ENCODE data around the gene DNAJC1.
"Not testable (repeated sequence)": the region's sequence is repeated elsewhere in the genome, so short reads cannot be mapped to it uniquely, and the experiment has no call there.

DNAJC1 gene

GRCh38 chr10:21910798-21911197 lies 92.7 kb downstream of the DNAJC1 start:
- in situ Hi-C loops (cut with MboI; ENCODE audit: low sequenced_read_pairs), result no loop called here

- in situ Hi-C loops (cut with MboI; ENCODE audit: low sequenced_read_pairs), result no loop called here
These were observed 96.1 kb downstream of the DNAJC1 start for GRCh38 chr10:21907436-21907835.

- in situ Hi-C loops (cut with MboI; ENCODE audit: low sequenced_read_pairs), result no loop called here
These were observed 98.6 kb downstream of the DNAJC1 start for GRCh38 chr10:21904930-21905329.

DNA sequence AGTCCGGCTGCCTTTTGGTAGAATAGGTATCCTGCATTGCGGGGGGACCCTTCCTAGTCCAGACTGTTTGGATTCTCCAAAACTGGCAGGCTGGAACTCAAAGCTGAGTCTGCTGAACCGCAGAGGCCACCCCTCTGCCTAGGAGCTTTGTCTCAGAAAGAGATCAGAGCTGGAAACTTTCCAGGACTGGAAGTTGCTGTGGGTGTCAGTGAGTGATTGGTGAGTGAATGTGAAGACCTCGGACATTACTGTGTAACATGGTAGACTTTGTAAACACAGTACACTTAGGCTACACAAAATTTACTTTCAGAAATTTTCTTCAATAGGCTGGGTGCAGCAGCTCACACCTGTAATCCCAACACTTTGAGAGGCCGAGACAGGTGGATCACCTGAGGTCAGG lies 103.8 kb downstream of the DNAJC1 start:
- in situ Hi-C loops (cut with MboI; ENCODE audit: low sequenced_read_pairs), result no loop called here

DNA sequence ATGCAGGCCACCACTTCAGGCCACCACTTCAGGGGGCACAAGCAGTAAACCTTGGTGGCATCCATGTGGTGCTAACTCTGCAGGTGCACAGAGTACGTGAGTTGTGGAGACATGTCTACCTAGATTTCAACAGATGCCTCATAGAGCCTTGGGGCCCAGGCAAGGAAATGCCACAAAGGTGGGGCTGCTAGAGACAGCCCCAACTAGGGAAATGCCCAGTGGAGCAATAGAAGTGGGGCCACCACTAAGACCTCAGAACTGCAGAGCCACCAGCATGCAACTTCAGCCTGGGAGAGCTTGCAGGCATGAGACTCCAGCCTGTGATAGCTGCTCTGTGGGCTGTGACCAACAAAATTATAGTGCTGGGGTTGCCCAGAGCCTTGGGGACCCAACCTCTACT lies 107.6 kb downstream of the DNAJC1 start:
- in situ Hi-C loops (cut with MboI; ENCODE audit: low sequenced_read_pairs), result no loop called here

GRCh38 chr10:21894648-21895342 lies 108.7 kb downstream of the DNAJC1 start:
- in situ Hi-C loops (cut with MboI; ENCODE audit: low sequenced_read_pairs), result no loop called here

GRCh38 chr10:21891439-21891838 lies 112.1 kb downstream of the DNAJC1 start:
- in situ Hi-C loops (cut with MboI; ENCODE audit: low sequenced_read_pairs), result no loop called here

DNA sequence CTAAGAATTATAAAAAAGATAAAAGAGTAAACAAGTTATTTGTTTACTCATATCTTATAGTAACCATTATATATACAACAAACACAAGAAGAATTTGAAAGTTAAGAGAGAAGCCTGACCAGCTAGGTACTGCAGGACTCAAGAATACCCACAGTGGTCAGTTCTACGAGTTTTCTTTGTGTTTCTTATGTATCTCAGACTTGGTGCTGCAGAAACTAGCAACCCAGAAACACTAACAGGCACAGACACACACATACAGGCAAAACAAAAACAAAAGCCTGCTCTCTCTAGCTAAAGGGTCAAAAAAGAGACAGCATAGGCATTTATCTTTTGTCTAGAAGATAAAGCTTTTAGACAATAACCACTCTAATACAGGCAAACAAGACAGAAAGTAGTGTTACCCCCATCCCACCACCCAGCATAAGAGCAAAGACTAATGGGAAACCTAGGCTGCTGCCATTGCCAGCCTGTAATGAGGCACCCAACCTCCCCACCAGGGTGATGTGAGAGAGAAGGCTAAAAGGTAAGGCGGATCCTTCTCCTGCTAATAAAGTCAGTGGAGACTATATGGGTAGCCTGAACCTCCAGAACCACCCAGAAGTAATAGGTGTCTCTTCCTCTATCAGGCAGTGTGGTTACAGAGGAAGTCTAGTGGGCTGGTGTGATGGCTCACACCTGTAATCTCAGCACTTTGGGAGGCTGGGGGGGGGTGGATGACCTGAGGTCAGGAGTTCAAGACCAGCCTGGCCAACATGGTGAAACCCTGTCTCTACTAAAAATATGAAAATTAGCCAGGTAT lies 113.9 kb downstream of the DNAJC1 start:
- in situ Hi-C loops (cut with MboI; ENCODE audit: low sequenced_read_pairs), result no loop called here

DNA sequence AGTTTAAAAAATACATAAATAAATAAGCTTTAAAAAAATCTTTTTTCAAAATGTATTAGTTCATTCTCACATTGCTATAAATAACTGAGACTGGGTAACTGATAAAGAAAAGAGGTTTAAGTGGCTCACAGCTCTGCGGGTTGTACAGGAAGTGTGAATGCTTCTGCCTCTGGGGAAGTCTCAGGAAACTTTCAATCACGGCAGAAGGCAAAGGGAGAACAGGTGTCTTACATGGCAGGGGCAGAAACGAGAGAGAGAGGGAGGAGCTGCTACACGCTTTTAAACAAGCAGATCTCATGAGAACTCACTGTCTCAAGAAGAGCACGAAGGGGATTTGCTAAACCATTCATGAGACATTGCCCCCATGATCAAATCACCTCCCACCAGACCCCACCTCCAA lies 114.6 kb downstream of the DNAJC1 start:
- in situ Hi-C loops (cut with MboI; ENCODE audit: low sequenced_read_pairs), result no loop called here

DNA sequence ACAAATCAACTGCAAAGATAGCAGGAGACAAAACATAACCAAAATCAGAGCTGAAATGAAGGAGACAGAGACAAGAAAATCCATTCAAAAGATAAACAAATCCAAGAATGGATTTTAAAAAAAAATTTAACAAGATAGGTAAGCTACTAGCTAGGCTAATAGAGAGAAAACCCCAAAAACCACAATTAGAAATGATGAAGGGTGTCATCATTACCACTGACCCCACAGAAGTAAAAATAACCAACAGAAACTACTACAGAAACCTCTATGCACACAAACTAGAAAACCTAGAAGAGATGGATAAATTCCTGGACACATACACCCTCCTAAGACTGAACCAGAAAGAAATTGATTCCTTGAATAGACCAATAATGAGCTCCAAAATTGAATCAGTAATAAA lies 117.6 kb downstream of the DNAJC1 start:
- in situ Hi-C loops (cut with MboI; ENCODE audit: low sequenced_read_pairs), result no loop called here

GRCh38 chr10:21873198-21873597 lies 130.3 kb downstream of the DNAJC1 start:
- in situ Hi-C loops (cut with MboI; ENCODE audit: low sequenced_read_pairs), result no loop called here

- in situ Hi-C loops (cut with MboI; ENCODE audit: low sequenced_read_pairs), result not testable (repeated sequence)
These were observed 130.8 kb downstream of the DNAJC1 start for GRCh38 chr10:21872771-21873170.

GRCh38 chr10:21870849-21871248 lies 132.7 kb downstream of the DNAJC1 start:
- in situ Hi-C loops (cut with MboI; ENCODE audit: low sequenced_read_pairs), result no loop called here

DNA sequence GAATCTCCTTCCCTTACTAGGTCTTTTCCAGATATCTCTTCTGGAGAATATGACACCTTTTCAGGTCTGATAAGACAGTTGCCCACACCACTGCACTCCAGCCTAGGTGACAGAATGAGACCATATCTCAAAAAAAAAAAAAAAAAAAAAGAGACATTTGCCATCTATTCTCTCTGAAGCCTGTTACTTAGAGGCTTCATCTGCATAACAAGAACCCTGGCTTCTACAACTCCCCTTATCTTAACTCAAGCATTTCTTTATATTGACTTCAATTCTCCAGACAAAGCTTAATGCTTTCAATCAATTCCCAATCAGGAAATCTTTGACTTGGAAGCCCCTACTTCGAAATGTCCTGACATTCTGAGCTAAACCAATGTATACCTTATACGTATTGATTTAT lies 134.4 kb downstream of the DNAJC1 start:
- in situ Hi-C loops (cut with MboI; ENCODE audit: low sequenced_read_pairs), result not testable (repeated sequence)

GRCh38 chr10:21860718-21861117 lies 142.8 kb downstream of the DNAJC1 start:
- in situ Hi-C loops (cut with MboI; ENCODE audit: low sequenced_read_pairs), result no loop called here

DNA sequence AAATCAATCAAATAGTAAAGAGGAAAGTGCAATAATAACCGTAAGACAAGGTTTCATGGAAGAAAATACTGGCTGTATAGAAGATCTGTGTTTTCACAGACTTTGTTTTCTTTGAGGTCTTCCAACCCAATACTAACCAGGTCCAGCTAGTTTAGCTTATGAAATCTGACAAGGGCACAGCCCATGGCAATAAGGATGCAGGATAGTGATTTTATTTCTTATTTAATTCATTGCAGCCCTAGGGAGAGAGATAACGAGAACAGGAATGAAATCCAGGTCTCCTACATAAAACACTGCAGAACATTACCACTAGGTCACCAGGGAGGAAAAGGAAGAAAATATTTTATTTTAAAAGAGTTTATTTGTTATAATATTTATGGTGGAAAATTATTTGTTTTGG lies 145.1 kb downstream of the DNAJC1 start:
- in situ Hi-C loops (cut with MboI; ENCODE audit: low sequenced_read_pairs), result no loop called here

- in situ Hi-C loops (cut with MboI; ENCODE audit: low sequenced_read_pairs), result no loop called here
These were observed 153.9 kb downstream of the DNAJC1 start for GRCh38 chr10:21849607-21850006.

GRCh38 chr10:21843645-21844044 lies 159.9 kb downstream of the DNAJC1 start:
- in situ Hi-C loops (cut with MboI; ENCODE audit: low sequenced_read_pairs), result no loop called here

- in situ Hi-C loops (cut with MboI; ENCODE audit: low sequenced_read_pairs), result not testable (repeated sequence)
These were observed 162.3 kb downstream of the DNAJC1 start for GRCh38 chr10:21841273-21841672.

DNA sequence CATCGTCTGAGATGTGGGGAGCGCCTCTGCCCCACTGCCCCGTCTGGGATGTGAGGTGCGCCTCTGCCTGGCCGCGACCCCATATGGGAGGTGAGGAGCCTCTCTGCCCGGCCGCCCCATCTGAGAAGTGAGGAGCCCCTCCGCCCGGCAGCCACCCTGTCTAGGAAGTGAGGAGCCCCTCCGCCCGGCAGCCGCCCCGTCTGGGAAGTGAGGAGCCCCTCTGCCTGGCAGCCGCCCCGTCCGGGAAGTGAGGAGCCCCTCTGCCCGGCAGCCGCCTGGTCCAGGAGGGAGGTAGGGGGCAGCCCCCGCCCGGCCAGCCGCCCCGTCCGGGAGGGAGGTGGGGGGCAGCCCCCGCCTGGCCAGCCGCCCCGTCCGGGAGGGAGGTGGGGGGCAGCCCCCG lies 166.0 kb downstream of the DNAJC1 start:
- in situ Hi-C loops (cut with MboI; ENCODE audit: low sequenced_read_pairs), result not testable (repeated sequence)

GRCh38 chr10:21834574-21834973 lies 169.0 kb downstream of the DNAJC1 start:
- in situ Hi-C loops (cut with MboI; ENCODE audit: low sequenced_read_pairs), result not testable (repeated sequence)

DNA sequence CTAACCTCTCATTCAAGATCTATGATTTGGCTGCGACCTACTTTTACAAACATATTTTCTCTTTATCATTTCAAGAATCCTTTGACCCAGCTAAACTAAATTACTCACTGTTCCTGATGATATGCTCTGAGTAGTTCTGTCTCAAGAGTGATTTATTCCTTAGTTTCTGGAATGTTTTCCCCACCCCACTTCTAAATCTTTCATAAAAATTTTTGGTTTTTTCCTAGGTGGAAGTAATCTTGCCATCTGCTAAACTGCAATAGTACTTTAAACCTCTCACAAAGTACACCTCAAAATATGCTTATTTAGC lies 170.8 kb downstream of the DNAJC1 start:
- in situ Hi-C loops (cut with MboI; ENCODE audit: low sequenced_read_pairs), result no loop called here

Measured in hTERT RPE-1 (cell line).